HG03521 (cell line): Measurements from ENCODE around the gene DSTN.

ENCODE experiments used
- ATAC-seq: cut with Tn5 transposase; IDR thresholded peaks from one replicate; pipeline ENCODE4 v1.9.1; 2021; ENCODE audit warnings: mild to moderate bottlenecking, moderate library complexity; ENCODE audit not compliant: unreplicated experiment

The DSTN gene

DNA sequence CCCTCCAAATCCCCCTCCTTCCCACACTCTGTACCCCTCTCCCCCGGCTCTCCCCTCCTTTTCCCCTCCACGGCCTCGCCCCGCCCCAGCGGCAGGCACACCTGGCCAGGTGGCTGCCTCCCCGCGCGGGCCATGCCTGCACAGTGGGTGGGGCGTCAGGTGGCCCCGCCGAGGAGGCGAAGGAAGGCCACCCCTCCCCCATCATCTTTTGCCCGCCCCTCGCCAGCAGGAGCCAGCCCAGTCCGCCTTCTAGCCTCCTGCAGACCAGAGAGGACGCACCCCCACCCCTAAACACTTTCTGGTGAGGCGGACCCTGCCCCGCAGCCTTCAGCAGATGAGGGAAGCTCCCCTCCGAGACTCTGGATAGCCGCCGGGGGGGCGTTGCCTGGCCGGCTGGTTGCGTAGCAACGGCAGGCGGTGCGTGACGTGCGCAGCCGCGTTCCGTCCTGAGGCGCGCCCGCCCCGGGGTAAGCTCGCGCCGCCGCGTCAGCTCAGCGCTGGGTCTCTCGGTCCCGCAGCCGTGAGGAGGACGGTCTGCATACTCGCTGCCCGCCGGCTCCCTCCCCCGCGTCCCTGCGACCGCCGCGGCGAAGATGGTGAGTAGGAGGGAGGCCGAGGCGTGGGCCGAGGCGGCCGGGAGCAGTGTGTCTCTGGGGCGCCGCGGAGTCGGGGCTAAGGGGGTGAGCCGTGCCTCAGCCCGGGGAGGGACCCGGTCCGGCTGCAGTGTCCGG is at the start of gene DSTN:
Gene DSTN (plus strand): TSS at position 460 of the 731 bp plus-strand sequence. CDS start 134 bp downstream, at position 594.
- ATAC-seq = peak; percentile 89

DNA sequence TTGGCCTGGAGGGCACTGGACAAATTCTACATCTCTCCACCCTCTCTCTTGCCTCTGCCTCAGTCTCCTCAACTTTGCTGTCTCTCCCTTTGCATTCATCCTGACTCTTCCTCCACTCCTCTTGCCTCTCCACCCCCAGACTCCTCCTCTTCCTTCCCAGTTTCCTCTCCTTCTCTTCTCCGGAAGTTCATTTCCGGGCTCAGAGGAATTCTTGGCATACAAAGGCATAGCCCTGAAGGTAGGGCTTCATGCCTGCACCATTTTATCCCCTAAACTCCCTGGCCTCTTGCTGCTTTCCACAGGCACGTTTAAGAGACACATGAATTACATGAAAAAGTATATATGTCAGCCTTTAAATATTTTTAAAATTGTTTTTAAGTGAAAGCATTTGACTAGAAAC is 49.3 kb upstream of the DSTN start:
- no peak for ATAC-seq

- ATAC-seq = no peak
These were observed 47.3 kb upstream of the DSTN start for GRCh38 chr20:17522528-17522927.

GRCh38 chr20:17523326-17523725 is 46.5 kb upstream of the DSTN start:
- no peak for ATAC-seq

DNA sequence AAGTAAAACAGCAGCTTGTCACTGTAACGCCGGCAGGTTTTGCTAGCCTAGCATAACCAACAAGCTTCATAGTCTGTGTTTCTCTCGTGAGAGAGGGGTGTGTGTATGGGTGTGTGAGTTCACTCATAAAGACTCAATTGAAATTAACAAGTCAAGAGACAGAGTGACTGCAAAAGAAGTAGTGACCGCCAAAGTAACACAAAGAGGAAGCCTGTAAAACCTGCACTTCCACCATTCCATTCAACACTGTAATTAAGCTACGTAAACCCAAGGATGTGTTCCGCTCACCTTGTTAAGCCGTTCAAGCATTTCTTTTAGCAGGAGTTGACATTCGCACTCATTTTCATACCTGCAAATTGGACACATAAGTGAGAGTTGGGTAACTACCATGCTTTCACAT is 45.3 kb upstream of the DSTN start:
- no peak for ATAC-seq

DNA sequence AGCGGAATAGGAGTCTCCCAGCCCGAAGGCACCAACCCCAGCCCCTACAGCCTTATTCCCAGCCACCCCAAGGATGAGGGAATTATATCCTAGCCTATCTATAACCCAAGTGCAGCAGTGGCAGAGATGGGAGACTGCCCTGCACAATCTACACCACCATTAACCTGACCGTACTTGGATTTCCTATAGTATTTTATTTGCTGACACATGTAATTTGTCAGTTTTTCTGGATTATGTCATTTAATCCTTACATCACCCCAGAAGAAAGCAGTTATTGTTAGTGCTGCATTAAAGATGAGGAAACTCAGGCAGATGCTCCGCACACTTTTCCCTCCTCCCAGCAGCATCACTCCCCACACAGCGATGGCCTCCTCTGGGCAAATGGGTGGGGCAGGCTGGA is 44.7 kb upstream of the DSTN start:
- no peak for ATAC-seq

DNA sequence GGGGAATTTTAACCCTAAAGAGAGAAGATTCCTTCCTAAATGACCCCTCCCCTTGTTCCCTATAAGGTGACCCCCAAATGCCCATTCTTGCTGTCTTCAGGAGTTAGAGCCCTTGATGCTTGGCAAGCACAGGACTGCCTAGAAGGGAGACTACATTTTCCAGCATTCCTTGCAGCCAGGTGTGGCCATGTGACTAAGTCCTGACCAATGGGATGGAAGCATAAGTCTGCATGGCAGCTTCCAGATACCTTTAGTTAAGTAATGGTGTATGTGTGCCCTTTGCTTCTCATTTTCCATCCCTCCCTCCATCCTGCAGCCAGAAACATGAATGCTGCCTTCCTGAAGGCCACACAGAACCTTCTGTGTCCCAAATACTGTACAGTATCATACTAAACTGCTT is 44.2 kb upstream of the DSTN start:
- no peak for ATAC-seq

GRCh38 chr20:17529586-17529985 is 40.3 kb upstream of the DSTN start:
- ATAC-seq = no peak

DNA sequence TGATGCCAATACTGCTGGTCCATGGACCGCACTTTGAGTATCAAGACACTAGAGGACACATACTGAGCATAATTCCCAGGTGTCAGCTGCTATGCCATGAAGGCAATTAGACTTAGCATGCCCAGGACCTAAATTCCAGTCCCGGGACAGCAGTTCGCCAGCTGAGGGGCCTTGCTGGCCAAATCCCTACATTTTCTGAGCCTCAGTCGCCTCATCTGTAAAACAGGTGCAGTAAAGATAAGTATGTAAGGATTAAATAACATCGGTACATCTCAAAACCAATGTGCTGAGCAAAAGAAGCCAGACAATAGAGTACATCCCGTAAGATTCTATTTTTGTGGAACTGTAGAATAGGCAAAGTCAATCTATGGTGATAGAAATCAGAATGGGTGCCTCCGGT is 39.7 kb upstream of the DSTN start:
- ATAC-seq = no peak

DNA sequence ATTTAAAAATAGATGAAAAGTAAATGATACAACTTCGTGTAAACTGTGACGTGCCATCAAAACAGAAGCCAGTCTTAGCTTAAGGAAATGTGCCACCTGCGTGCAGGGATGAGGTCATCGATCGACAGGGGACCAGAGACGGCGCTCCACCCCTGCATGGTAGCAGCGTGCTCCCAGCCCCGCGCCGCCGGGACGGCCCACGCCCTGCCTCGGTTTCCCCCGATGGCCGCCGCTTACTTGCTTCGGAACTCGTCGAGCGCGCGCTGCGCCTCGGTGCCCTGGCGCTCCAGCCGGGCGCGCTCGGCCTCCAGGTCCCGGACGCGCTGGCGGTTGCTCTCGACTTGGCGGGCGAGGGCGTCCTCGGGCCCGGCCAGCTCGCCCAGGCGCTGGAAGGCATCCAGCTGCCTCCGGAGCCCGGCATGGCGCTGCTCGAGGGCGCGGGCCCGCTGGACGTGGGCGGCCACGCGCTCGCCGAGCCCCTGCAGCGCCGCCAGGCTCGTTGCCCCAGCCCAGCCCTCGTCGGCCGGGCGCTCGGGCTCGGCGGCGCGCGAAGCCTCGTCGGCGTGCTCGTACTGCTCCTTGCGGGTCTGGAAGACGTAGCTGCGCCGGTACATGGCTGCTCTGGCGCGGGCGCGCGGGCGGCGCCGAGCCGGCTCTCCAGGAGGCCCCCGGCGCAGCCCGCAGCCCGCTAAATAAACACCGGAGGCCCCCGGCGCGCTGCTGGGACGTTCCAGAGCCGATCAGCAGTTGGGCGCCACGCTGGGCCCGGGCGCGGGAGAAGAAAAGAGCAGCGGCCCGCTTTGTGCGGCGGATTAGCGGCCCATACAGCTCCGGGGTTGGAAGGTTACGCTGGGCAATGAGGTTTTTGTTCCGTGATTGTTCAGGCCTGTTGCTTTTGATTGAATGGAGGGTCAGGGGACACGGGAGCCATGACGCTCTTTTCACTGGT is 38.9 kb upstream of the DSTN start, which contains the start of gene BFSP1:
Gene BFSP1 (minus strand): TSS at position 664 of the 949 bp plus-strand sequence. CDS start 50 bp downstream, at position 614.
- ATAC-seq = no peak

GRCh38 chr20:17531665-17532025 is 38.2 kb upstream of the DSTN start:
- ATAC-seq = no peak

- no peak for ATAC-seq
These were observed 36.5 kb upstream of the DSTN start for GRCh38 chr20:17533396-17533795.

DNA sequence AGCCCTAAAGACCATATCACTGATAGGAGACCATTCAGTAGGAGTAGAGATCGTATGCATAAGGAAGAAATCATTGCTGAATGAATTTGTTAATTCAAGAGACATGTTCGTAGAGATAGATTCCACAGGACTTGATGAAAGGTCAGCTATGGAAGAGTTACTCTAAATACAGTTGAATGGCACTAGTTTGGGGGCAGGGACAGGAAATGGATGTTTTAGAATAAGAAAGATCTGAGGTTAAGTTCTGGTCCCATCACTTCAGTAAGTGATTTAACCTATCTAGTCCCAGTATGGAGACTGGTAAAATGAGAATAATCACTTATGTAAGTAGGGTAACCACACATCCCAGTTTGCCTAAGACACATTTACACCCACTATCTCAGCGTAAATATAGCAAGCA is 35.8 kb upstream of the DSTN start:
- no peak for ATAC-seq

DNA sequence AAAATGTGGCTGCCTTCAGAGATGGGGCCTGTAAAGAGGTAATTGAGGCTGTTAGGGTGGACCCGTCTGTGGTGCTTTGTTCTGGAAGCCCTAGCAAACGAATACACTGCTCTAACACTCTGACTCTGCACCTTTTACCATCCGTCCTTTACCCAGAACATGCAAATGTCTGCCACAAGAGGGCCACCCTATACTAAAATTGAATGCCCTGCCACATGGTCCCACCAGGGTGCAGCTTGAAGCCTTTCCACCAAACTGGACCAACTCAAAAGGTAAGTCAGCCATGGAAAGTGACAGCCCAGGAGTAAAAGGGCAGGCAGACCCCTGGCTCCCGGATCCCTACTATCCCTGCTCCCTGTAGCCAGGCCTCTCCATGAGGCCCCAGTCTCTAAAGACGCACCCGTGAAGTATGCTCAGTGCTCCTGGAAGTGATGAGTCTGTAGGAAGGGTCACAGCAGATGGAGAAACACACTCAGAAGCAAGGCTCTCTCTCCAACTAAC is 32.9 kb upstream of the DSTN start:
- ATAC-seq = peak; percentile 92

DNA sequence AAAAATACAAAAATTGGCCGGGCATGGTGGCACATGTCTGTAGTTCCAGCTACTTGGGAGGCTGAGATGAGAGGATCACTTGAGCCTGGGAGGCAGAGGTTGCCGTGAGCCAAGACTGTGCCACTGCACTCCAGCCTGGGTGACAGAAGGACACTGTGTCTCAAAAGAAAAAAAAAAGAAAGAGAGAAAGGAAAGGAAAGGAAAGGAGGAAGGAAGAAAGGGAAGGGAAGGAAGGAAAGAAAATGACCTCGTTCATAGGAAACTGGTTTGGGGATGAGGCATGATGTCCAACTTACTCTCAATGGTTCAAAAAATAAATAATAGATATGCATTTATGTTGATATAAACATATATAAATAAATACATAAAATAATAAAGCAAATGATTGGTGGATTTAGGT is 31.9 kb upstream of the DSTN start:
- no peak for ATAC-seq

DNA sequence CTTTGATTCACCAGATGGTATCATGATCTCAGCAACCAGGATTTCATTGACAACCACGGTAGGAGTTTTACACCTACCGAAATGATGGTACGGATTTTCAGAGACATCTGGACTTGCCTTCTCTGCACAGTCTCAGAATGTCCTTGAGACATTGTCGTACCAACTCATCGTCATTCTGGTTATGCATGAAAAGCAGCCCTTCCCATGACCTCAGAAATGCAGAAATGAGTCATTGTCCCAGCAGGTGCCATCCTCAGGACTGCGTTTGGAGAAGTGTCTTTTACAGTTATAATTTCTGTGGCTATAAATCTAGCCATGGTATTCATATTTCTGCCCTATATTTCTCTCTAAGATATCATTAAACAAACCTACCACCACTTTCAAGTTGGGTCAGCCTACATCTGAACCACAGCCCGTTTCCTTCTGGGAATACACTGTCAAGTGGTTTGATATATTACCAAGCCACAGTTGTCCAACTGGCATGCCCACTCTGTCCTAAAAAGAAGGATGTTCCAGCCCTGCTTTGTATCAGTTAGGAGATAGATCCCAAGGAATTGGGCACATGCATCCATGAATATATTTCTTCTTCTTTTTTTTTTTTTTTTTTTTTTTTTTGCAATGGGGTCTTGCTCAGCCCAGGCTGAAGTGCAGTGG is 31.2 kb upstream of the DSTN start:
- ATAC-seq = no peak

DNA sequence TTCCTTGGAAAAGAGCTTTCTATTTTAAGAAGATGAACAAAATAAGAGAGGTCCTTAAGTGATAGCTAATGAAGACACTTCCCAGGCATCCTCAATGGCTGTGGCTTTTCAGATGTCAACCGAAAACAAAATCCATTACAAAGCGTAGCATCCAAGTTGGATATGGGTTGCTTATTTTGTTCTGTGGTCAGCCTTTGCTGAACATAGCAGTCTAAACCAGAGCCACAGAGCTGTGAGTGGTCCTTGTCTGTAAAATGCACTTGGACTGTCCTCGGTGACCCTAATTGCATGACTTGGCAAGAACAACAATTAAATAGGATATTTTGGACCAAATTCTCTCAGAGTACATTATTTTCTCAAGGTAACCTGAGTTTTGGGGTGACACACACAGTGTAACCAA is 28.3 kb upstream of the DSTN start:
- no peak for ATAC-seq

GRCh38 chr20:17541996-17542395 is 27.9 kb upstream of the DSTN start:
- no peak for ATAC-seq

DNA sequence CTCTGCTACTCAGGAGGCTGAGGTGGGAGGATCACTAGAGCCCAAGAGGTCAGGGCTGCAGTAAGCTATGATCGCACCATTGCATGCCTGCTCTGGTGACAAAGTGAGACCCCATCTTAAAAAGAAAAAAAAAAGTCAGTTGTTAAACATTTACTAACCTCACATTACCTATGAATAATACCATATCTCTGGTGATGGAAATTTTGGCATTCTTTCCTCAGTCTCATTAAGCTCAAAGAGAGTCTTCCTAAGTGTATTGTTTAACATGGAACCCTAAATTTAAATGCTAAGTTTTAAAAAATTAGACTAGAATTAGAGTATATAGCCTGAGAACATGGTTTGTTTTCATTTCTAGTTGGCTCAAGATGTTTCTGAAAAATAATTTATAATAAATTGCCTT is 27.4 kb upstream of the DSTN start:
- ATAC-seq = no peak

DNA sequence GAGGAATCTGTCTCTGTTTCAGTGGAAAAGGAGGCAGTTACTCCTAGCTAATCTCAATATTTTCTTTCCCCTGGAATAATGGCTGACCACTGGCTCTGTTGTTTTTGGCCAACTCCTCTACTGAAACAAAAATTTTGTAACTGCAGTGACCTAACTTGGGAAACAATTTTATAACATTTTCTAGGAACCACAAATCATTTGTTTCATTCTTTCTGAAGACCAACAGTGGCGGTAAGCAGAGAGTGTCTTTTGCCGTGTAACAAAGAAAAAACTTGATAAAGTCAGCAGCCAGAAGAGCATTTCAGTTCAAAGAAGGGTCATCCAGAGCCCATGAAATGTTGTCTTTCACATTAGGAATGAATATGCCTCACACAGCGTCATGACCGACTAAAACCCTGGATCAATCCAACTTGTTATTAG is 26.9 kb upstream of the DSTN start:
- no peak for ATAC-seq

- ATAC-seq = no peak
These were observed 26.2 kb upstream of the DSTN start for GRCh38 chr20:17543531-17544131.
